ENCODE measurements around the gene STT3A.

STT3A gene

DNA sequence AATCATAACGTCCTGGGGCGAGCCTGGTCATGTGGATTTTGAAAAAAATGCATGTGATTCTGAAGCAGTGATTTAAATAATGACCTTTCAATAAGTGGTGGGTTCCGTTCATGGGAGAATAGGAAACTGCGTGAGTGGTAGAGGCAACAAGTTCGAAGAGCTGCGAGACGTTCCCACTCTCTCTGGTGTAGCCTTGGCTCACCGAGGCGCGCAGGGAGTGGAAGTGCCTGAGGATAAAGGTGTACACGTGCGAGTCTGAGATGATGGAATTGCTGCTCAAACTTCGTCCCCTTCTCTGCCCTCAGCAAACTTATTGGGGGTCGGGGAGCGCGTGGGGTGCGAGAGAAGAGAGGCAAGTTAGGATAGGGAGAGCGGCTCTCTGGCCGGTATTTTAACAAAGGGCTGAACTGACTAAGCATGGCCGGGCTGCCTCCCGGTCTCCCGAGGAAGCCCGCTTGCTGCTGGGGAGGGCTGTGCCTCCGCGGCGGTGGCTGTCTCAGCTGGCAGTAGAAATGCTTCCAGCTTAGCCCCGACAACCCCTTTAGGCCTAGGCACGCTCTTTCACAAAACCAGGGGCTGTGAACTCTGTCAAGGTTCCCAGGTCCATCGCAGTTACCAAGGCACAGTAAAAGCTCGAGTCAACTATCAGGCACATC, 875 bp upstream of the STT3A start:
- DNase-seq = peak; percentile 48

DNA sequence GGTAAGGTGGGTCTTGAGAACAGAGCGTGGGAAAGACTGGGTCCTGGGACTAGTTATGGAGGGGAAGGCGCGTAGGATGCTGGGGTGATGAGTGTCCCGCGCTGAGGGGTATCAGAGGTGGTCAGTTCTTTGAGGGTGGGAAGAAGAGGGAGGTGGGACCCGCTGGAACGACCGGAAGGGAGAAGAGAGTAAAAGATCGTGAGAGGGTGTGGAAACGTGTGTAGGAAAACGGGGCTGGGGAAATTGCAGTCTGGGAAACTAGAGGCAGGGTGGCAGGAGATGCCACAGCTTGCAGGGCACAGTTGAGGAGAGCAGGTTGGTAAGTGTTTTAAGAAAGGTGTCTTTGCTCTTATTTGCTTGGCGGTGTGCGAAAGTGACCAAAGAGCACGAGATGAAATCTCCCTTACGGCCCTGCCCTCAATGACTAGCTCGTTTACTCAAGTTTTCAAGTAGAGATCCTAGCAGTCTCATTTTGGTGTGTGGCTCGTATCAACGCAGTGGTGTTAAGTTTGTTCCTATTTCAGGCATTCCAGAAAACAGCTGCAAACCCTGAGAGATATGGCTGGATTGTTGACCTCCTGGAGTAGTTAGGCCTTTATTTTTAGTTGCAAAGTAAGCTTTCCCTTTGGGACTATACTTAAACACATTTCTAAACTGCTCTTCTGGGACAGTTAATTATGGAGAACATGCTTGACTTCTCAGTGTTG, 615 bp downstream of the STT3A start:
- no peak for DNase-seq

DNA sequence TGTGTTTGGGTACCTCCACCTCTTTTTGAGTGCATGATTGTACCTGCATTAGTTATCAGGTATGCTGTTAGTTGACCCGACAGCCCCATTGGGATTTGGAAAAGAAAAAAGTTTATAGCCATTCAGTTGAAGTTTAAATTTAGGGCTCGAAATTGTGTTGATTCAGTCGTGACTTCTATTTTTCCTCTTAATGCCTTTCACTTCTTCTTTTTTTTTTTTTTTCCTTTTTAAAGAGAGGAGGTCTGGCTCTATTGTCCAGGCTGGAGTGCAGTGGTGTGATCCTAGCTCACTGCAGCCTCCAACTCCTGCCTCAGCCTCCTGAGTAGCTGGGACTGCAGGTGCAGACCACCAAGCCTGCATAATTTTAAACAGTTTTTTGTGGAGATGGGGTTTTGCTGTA, 2.3 kb downstream of the STT3A start:
- DNase-seq = no peak

DNA sequence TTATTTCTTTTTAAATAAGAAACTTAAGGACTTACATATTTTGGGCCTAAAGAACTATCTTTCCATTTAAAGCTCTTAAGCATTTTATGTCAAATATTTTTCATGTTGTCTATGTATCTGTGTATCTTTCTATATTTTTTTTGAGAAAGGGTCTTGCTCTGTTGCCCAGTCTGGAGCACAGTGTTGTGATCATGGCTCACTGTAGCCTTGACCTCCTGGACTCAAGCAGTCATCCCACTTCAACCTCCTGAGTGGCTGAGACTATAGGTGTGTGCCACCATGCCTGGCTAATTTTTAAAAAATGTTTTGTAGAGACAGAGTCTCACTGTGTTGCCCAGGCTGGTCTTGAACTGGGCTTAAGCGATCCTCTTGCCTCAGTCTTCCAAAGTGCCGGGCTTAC, 8.0 kb downstream of the STT3A start:
- no peak for DNase-seq

DNA sequence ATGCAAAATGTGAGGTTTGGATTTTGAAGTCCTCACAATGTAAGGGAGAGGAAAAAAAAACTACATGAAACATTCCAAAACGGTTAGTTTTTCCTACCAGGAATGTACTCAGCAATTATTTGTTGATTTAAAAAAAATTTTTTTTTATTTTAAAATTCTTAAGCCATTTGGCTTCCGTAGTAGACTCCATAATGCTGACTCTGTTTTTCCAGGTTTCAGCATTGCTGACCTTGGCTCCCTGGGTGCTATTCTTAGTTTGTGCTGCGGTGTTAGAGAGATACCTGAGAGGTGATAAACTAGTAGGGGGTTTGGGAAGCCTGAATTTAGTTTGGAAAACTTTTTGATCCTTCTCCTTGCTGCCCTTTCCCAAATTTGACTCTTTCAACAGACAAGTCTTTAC, 10.6 kb downstream of the STT3A start:
- no peak for DNase-seq

DNA sequence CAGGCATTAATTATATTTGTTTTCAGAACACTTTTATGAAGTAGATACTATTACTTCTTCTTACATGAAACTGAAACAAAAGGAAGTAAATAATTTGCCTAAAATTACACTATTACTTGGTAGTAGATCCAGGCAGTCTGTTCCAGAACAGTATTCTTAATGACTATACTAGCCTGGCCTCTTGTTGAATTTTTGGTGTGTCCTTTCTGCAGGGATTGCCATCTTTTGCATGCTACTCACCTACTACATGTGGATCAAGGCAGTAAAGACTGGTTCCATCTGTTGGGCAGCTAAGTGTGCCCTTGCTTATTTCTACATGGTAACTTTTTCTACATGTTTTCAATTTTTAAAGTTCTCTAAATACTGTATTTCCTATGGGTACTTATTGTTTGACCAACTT, 12.8 kb downstream of the STT3A start:
- DNase-seq = no peak

DNA sequence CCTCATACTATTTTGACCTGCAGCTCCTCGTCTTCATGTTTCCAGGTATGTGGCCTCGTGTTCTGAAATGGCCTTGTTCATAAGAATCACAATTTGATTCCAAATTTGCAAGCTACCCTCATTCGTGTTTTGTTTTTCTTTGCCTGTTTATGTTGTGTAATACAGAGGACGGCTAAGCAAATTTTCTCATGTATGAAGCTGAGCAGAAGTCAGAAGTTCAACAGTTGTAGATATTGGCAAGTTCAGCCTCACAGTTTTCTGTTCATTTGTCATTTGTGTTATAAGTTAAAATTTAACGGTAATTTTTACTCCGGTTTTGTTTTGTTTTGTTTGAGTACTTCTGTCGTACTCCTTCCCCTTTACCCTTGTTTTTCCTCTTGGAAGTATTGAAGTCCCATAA, 16.9 kb downstream of the STT3A start:
- DNase-seq = no peak

DNA sequence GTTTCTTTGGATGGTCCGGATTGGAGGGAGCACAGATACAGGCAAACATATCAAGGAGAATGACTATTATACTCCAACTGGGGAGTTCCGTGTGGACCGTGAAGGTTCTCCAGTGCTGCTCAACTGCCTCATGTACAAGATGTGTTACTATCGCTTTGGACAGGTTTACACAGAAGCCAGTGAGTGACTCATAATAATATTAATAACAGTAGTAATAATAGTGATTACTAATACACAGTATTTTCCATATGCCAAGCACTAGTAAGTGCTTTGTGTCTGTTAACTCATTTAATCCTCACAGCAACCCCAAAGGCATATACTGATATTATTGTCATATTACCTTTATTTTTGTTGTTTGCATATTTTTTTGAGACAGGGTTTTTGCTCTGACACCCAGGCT, 25.7 kb downstream of the STT3A start:
- DNase-seq = no peak

DNA sequence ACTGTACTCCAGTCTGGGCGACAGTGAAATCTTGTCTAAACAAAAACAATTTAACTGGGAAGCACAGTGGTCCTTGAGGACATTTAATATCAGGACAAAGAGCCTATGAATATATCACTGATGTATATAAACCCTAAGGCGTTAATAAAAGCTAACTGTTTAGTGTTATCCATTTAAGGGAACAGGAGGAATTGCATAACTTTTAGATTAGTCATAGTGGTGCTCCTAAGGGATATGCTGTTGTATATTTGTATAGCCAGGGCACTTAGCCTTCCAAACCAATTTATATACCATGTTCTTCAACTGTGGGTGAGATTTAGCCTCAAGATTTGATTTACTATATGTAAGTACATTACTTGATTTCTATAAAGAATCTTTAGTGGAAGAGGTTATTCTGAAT, 29.3 kb downstream of the STT3A start:
- no peak for DNase-seq

DNA sequence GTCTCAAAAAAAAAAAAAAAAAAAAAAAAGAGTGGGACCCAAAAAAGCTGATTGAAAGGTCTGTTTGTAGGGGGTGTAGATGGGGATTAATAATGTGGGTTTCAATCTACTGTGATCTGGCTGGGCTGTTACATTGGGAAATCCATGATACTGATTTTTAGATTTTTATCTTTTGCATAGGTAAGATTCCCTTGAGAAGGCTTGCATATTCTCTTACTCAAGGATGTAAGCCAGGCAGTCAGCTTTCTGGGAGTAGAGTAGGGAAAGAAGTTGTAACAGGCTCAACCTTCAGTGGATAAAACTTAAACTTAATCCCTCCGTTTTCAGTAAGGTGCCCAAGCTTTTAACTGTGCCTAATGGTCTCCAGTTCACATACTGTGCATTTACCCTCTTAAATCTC, 30.4 kb downstream of the STT3A start:
- DNase-seq = no peak

DNA sequence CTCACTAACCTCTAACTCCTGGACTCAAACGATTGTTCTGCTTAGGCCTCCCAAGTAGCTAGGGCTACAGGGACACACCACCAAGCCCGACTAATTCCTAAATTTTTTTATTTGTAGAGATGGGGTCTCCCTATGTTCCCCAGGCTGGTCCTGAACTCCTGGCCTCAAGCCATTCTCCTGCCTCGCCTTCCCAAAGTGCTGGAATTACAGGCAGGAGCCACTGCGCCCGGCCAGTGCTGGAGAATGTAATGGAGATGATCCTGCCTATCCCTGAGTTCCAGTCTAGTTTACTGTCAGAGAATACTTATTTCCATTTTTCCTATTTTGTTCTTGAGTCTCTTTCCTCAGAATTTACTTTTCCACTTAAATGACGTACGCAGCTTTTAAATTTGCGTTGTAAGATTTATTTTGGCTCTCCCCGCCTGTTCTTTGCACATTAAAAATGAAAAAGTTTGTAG, 32.1 kb downstream of the STT3A start, which contains the start of gene CHEK1:
CHEK1 (plus strand) TSS at position 408 of the 458 bp plus-strand sequence. CDS start 1,606 bp downstream, outside the sequence.
- no peak for DNase-seq

DNA sequence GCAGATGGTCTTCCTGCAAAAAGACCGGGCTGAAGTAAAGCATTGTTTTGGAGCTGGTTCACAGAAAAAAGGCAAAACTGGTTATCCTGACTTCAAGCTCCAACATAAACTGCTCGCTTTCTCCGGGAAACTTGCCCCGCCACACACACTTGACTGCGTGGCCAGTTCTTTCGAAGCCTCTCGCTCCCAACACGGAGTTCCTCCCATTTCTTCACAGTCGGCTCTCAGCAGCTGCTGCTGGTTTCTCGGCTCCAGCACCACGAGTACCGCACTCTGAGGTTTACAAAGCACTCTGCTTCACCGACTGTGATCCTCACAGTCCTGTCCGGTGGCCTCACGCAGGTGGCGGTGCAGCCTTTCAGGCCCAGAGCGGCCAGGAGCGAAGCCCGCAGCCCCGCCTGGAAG, 32.6 kb downstream of the STT3A start:
- peak; percentile 50 for DNase-seq

DNA sequence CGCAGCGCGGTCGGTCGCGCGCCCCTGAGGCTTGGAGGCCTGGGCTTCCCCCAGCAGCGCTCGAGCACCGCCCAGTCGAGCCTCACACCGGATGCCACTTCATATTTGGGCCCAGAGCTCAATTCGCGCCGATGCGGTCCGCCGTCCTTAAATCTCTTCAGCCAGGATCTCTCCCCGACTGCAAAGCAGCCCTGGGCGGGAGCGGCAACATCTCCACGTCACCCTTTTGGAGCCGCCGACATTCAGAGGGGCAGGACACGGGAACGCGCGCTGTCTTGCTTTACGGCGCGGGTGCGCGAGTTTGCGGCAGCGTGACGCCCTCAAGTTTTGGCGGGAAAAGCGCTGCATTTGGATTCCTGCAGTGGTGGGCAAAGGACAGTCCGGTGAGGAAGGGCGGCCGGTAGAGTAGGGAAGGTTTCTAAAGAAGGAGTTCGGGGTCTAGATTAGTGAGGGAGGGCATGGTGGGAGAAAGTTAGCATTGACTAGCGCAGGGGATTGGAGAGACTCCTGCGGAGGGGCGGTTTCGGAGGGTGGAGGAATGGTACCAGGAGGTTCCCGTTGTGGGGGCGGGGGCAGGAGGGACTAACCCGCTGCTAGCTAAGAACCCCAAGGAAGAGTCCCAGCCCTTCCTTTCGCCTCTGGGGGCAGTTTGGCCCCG, 33.1 kb downstream of the STT3A start:
- DNase-seq = peak; percentile 87

DNA sequence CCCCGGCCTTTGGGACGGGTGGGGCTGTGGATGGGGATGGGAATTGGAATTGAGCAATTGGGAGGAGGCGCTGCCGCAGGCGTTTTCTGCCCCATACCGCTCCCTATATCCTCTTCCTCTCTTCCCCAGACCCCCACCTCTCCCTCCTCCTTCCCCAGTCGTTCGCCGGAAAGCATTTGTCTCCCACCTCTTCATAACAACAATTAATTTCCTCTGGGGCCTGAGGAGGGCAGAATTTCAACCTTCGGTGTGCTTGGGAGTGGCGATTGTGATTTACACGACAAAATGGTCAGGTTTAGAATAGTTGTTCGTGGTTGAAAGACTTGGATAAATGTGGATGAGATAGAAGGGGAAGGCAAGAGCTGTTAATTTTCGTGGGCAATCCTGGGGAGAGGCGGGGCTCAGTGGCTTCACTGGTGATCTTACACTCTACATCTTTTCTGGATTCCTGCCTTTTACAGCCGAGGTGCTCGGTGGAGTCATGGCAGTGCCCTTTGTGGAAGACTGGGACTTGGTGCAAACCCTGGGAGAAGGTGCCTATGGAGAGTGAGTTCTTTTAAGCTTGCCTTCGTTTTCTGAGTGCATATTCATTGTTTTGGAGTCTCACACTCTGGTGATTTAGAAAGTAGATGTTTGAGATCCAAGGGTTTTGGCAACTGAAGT, 33.8 kb downstream of the STT3A start:
- DNase-seq = peak; percentile 87

DNA sequence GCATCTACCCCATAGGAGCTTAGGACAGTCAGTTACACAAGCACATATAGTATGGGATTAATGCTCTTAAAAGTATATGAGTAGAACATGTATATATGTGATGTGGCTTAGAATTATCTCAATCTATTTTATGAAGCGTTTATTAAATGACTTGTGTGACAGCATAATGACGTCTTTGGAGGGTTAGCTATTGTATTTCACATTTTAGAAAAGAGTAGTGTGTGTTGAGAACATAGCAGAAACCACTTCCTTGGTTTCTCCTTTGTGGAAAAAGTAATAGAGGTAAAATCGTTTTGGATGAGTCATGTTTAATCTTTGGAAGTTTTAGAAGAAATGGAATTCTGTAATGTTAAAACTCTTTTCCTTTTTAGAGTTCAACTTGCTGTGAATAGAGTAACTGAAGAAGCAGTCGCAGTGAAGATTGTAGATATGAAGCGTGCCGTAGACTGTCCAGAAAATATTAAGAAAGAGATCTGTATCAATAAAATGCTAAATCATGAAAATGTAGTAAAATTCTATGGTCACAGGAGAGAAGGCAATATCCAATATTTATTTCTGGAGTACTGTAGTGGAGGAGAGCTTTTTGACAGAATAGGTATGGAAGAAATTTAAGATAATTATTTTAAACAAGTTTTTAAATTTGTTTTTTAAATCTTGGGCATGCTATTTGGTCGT, 34.7 kb downstream of the STT3A start:
- no peak for DNase-seq

DNA sequence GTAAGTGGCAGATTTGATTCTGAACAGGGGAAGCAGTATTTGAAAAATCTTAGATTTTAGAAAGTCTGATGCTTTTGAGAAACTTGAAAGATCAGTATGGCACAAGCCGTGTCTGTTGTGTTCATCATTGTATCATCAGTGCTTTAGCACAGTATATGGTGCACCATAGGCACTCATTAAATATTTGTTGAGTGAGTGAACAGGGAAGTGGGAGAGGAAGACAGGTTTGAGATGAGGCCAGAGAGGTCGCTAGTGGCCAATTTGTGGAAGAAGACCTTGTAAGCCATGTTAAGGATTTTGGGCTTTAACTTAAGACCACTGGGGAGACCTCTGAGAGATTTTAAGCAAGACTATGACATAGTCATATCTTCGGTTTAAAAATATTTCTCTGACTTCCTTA, 45.2 kb downstream of the STT3A start:
- DNase-seq = no peak

DNA sequence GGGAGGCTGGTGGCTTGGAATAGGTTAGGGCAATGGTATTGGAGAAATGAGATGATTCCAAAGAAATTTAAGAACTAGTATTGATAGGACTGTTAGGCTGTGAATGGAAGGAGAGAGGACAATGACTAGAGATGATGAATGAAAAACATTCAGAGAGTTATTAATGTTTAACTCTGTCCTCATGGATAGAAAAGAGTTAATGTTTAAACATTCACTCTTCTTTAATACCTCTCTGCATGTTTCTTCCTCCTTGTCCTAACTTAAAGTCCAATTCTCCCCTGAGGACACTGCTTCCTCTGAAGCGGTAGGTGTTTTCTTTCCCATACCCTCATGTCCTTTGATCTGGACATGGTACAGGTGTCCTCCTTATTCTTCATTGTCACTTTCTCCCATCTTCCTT, 45.7 kb downstream of the STT3A start:
- no peak for DNase-seq

DNA sequence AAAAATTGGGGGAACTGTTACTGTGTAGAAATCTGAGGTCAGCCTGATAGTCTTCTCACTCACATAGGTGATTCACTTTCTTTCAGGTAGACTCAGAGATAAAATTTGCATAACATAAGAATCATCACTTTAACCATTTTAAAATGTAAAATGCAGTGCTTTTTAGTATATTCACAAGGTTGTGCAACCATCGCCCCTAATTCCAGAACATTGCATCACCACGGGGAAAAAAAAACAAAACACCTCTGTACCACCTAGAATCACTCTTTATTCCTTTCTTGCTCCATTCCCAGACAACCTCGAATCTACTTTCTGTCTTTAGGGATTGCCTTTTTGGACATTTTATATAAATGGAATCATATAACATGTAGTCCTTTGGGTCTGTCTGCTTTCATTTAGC, 53.2 kb downstream of the STT3A start:
- no peak for DNase-seq

DNA sequence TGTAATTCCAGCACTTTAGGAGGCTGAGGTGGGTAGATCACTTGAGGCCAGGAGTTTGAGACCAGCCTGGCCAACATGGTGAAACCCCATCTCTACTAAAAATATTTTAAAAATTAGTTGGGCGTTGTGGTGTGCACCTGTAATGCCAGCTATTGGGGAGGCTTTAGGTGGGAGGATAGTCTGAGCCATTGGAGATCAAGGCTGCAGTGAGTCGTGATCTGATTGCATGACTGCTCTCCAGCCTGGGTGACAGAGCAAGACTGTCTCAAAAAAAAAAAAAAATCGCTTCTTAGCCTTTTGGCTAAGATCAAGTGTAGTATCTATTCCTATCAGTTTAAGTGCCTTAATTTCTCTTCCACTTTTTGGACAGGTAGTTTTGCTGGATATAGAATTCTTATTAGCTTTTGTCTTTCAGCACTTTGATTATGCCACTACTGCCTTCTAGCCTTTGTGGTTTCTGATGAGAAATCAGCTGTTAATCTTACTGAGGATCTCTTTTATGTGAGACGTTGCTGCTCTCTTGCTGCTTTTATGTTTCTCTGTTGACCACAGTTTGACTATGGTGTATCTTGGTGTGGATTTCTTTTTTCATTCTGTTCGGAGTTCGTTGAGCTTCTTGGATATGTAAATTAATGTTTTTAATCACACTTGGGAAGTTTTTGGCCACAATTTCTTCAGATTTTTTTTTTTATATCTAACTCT, 57.0 kb downstream of the STT3A start:
- no peak for DNase-seq

DNA sequence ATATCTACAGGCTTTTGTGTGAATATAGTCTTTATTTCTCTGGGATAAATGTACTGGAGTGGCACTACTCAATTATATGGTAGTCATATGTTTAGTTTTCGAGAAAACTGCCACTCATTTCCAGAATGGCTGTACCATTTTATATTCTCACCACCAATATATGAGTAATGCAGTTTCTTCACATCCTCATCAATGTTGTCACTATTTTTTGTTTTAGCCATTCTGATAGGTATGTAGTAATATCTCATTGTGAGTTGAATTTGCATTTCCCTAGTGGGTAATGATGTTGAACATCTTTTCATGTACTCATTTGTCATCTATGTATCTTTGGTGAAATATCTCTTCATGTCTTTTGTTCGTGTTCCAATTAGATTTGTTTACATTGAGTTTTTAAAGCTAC, 70.0 kb downstream of the STT3A start:
- no peak for DNase-seq

DNA sequence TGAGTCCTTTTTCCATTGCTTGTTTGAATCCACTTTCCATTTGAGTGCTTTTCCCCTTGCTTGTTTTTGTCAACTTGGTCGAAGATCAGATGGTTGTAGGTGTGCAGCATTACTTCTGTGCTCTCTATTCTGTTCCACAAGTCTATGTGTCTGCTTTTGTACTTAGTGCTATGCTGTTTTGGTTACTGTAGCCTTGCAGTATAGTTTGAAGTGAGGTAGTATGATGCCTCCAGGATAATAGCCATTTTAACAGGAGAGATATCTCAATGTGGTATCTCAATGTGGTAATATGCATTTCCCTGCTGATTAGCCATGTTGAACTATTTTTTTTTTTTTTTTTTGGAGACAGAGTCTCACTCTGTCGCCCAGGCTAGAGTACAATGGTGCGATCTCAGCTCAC, 71.3 kb downstream of the STT3A start:
- no peak for DNase-seq

DNA sequence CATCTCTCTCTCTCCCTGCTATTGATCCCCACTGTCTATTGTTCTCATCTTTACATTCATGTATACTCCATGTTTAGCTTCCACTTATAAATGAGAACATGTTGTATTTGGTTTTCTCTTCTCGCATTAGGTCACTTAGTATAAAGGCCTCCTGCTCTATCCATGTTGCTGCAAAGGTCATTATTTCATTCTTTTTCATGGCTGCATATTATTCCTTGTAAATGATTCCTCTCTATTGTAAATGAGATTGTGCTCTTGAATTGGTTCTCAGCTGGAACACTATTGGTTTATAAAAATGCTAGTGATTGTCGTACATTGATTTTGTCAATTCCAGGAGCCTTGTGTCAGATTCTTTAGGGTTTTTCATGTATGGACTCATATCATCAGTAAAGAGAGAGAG, 74.5 kb downstream of the STT3A start:
- DNase-seq = no peak
